Smooth muscle cell (in vitro differentiated cells): ENCODE data around the gene ZNF442. TPM values are rescaled to one million over a fixed set of nuclear protein-coding genes. Genes with fewer than 3 reads are reported as not detected.
"Not testable (repeated sequence)": the region's sequence is repeated elsewhere in the genome, so short reads cannot be mapped to it uniquely, and the experiment has no call there.

Experiments used
- DNase-seq: peaks from one replicate; lab custom pipeline; 2025; ENCODE audit not compliant: unreplicated experiment; lab: John Stamatoyannopoulos, UW
- H2AFZ ChIP-seq: fragments of 200-600 bp; sonication (generic); 2 replicates; pipeline ENCODE4 v1.6.0; 2016; ENCODE audit warnings: antibody characterized with exemption, low read depth, mild to moderate bottlenecking
- H3F3A ChIP-seq: fragments of 200-600 bp; sonication (generic); 2 replicates; pipeline ENCODE4 v1.6.0; 2017; ENCODE audit warnings: antibody characterized with exemption, low read depth
- H3K27ac ChIP-seq: fragments of 200-600 bp; sonication (generic); 2 replicates; pipeline ENCODE4 v1.5.1; 2016; ENCODE audit warnings: low read depth, mild to moderate bottlenecking
- H3K27me3 ChIP-seq: fragments of 200-600 bp; sonication (generic); 2 replicates; pipeline ENCODE4 v1.6.1; 2016; ENCODE audit warnings: low read depth, mild to moderate bottlenecking
- H3K36me3 ChIP-seq: fragments of 200-600 bp; sonication (generic); 2 replicates; pipeline ENCODE4 v1.5.1; 2016; ENCODE audit warnings: low read depth
- H3K4me1 ChIP-seq: fragments of 200-600 bp; sonication (generic); 2 replicates; pipeline ENCODE4 v1.5.1; 2016; ENCODE audit warnings: low read depth
- H3K4me2 ChIP-seq: fragments of 200-600 bp; sonication (generic); 2 replicates; pipeline ENCODE4 v1.6.0; 2016; ENCODE audit warnings: mild to moderate bottlenecking
- H3K4me3 ChIP-seq: fragments of 200-600 bp; sonication (generic); 2 replicates; pipeline ENCODE4 v1.5.1; 2016; ENCODE audit warnings: mild to moderate bottlenecking
- H3K79me2 ChIP-seq: fragments of 200-600 bp; sonication (generic); 2 replicates; pipeline ENCODE4 v1.6.0; 2016; ENCODE audit warnings: low read depth, mild to moderate bottlenecking
- H3K9ac ChIP-seq: fragments of 200-600 bp; sonication (generic); 2 replicates; pipeline ENCODE4 v1.6.0; 2016; ENCODE audit warnings: low read depth
- H3K9me3 ChIP-seq: fragments of 200-600 bp; sonication (generic); replicated peaks from 2 replicates; pipeline ENCODE4 v1.5.1; 2016; ENCODE audit warnings: low read depth
- H4K20me1 ChIP-seq: fragments of 200-600 bp; sonication (generic); 2 replicates; pipeline ENCODE4 v1.6.0; 2016; ENCODE audit warnings: low read depth
- WGBS: methylation state at CpG from one replicate; pipeline ENCODE4 v1.1.7; 2016; ENCODE audit warnings: low lambda C conversion rate; 5-methylcytosine and 5-hydroxymethylcytosine counted together
- polyA plus RNA-seq: library from polyadenylated mRNA; unstranded; fragments of >200 nt; fragmentation: Nextera tagmentation; extraction: Ambion mirVana; gene quantifications from 2 replicates; pipeline ENCODE4 v1.2.1, GENCODE V29; 2016
- total RNA-seq: library from RNA; depleted of rRNA; stranded (reverse); fragments of >200 nt; gene quantifications from 2 replicates; pipeline ENCODE4 v1.2.3, GENCODE V29; 2014
- TF ChIP-seq, protein P1 (sequence below): fragments of 200-600 bp; sonication (generic); IDR thresholded peaks from 2 replicates; pipeline ENCODE4 v1.5.1; 2017; ENCODE audit warnings: borderline replicate concordance, mild to moderate bottlenecking, antibody characterized with exemption; ENCODE audit not compliant: insufficient read depth, poor library complexity, severe bottlenecking

The ZNF442 gene
- total and polyA plus RNA-seq, 2 experiments from 2014 or later = 0.06 to 0.40 TPM

DNA sequence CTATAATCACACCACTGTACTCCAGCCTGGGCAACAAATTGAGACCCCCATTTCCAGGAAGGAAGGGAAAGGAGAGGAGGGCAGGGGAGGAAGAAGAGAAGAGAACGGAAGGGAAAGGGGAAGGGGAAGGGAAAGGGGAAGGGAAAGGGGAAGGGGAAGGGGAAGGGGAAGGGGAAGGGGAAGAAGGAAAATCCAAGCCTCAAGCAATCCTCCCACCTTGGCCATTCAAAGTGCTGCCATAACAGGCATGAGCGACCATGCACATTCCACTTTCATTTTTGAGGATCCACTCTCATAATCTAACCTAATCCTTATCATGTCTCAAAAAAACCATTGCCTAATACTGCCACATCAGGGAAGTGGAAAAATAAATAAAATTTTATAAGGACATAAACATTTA is 20.9 kb upstream of the ZNF442 start:
- H3F3A ChIP-seq = not testable (repeated sequence)
- 94% methylated on average over 1 of the region's 2 CpGs for WGBS

DNA sequence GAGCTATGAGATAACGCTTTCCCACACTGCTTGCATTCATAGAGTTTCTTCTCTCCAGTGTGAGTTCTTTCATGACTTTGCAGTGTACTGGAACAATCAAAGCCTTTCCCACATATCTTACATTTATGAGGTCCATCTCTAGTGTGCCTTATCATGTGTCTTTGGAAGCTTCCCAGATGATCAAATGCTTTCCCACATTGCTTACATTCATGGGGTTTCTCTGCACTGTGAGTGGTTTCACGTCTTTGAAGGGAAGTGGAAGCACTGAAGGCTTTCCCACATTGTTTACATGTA is 14.9 kb upstream of the ZNF442 start:
- 67% methylated on average over 2 of the region's 2 CpGs for WGBS
- no peaks in the 10 kb centered on the region for H4K20me1 ChIP-seq
- no peaks in the 10 kb centered on the region for H3K4me1 ChIP-seq
- peaks cover 3% of the 10 kb centered on the region for H3K36me3 ChIP-seq
- TF ChIP-seq, protein P1, sequence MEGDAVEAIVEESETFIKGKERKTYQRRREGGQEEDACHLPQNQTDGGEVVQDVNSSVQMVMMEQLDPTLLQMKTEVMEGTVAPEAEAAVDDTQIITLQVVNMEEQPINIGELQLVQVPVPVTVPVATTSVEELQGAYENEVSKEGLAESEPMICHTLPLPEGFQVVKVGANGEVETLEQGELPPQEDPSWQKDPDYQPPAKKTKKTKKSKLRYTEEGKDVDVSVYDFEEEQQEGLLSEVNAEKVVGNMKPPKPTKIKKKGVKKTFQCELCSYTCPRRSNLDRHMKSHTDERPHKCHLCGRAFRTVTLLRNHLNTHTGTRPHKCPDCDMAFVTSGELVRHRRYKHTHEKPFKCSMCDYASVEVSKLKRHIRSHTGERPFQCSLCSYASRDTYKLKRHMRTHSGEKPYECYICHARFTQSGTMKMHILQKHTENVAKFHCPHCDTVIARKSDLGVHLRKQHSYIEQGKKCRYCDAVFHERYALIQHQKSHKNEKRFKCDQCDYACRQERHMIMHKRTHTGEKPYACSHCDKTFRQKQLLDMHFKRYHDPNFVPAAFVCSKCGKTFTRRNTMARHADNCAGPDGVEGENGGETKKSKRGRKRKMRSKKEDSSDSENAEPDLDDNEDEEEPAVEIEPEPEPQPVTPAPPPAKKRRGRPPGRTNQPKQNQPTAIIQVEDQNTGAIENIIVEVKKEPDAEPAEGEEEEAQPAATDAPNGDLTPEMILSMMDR = no peak
- no peak for DNase-seq
- H3K9me3 ChIP-seq = peaks cover 26% of the 10 kb centered on the region
- H3K27me3 ChIP-seq = no peaks in the 10 kb centered on the region
- H3K4me3 ChIP-seq = no peak overlapping the region
- H2AFZ ChIP-seq = no peak overlapping the region
- no peaks in the 10 kb centered on the region for H3F3A ChIP-seq
- no peak overlapping the region for H3K9ac ChIP-seq
- H3K4me2 ChIP-seq = no peak overlapping the region
- no peak overlapping the region for H3K27ac ChIP-seq
- H3K79me2 ChIP-seq = no peaks in the 10 kb centered on the region

More for the DNA sequence above, 20.9 kb upstream of the ZNF442 start:
- not testable (repeated sequence) for H3K4me2 ChIP-seq, H3K36me3 ChIP-seq, H3K4me3 ChIP-seq, H3K27ac ChIP-seq, DNase-seq, H3K9ac ChIP-seq, H2AFZ ChIP-seq, H3K27me3 ChIP-seq, H4K20me1 ChIP-seq, H3K79me2 ChIP-seq, H3K9me3 ChIP-seq, H3K4me1 ChIP-seq

DNA sequence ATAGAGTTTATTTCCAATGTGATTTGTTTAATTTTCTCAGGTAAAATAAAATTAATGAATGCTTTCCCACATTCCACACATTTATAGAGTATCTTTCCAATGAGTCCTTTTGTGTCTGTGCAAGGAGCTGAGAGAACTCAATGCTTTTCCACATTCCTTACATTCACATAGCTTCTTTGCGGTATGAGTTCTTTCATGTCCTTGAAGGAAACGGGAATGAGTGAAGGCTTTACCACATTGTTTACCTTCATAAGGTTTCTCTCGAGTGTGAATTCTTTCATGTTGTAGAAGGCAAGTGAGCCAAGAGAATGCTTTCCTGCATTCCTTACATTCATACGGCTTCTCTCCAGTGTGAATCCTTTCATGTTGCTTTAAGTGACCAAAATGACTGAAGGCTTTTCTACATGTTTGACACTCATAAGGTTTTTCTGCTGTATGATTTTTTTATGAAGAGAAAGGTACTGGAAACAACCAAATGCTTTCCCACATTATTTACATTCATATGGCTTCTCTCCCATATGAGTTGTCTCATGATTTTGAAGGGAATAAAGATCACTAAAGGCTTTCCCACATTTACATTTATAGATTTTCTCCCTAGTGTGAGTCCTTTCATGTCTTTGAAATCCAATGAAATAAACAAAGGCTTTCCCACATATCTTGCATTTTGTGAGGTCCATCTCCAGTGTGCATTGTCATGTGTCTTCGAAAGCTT is 14.4 kb upstream of the ZNF442 start:
- Histone ChIP-seq H4K20me1 (no peaks in the 10 kb centered on the region), H3K27ac (no peak overlapping the region), H3K4me1 (no peaks in the 10 kb centered on the region), H3K36me3 (peaks cover 3% of the 10 kb centered on the region), H3K4me2 (no peak overlapping the region), H2AFZ (no peak overlapping the region), H3K9me3 (peaks cover 26% of the 10 kb centered on the region), H3K4me3 (no peak overlapping the region), H3K79me2 (no peaks in the 10 kb centered on the region), H3K9ac (no peak overlapping the region), H3K27me3 (no peaks in the 10 kb centered on the region), H3F3A (no peaks in the 10 kb centered on the region)
- TF ChIP-seq, protein P1 = no peak
- WGBS = 94% methylated on average over 5 of the region's 5 CpGs
- no peak for DNase-seq

DNA sequence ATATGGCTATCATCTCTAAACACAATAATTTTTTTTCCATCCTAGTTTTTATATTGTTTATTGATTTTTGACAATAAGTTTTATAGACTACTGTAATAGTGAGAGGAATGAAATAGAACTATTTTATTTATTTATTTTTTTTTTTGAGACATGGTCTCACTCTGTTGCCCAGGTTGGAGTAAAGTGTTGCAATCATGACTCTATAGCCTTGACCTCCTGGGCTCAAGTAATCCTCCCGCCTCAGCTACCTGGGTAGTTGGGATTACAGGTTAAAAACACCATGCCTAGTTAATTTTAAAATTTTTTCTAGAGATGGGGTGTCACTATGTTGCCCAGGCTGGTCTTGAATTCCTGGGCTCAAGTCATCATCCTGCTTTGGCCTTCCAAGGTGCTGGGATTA is 8.5 kb upstream of the ZNF442 start:
- Histone ChIP-seq H3K27me3 (no peaks in the 10 kb centered on the region), H3K27ac (no peak overlapping the region), H3K9me3 (peaks cover 10% of the 10 kb centered on the region), H3K4me1 (no peaks in the 10 kb centered on the region), H3K36me3 (no peaks in the 10 kb centered on the region), H3F3A (no peaks in the 10 kb centered on the region), H4K20me1 (no peaks in the 10 kb centered on the region), H3K9ac (no peak overlapping the region), H3K4me2 (no peak overlapping the region), H3K4me3 (no peak overlapping the region), H2AFZ (no peak overlapping the region), H3K79me2 (no peaks in the 10 kb centered on the region)
- TF ChIP-seq, protein P1 = no peak
- WGBS = 84% methylated on average over 1 of the region's 1 CpG
- no peak for DNase-seq
